ENCODE data around the gene PKP1.

DNA sequence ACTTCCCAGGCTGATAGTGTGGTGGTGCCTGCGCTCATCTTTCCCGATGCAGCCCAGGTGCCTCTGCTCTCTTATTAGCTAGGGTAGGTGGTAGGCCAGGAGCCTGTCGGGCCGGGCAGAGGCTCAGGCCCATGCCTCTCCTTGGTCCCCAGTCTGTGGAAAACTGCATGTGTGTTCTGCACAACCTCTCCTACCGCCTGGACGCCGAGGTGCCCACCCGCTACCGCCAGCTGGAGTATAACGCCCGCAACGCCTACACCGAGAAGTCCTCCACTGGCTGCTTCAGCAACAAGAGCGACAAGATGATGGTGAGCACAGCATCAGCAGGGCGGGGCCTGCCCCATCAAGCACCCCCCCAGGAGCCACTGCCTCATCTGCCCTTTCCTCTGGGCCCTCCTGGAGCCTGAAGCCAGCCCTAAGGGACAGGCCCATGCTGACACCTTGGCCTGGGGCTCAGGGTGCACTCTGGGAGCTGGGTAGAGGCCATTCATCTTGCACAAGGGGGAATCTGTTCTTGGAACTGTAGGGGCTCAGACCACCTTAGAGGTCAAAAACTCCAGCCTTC is 38.6 kb downstream of the PKP1 start:
- TF ChIP-seq ARNTL (CRISPR knock-in tag; IDR thresholded peaks at IDR 0.05; ENCODE audit: borderline replicate concordance, low read depth) (no peak), ZFP30 (CRISPR knock-in tag; IDR thresholded peaks at IDR 0.05) (no peak), GLIS3 (CRISPR knock-in tag; IDR thresholded peaks at IDR 0.05) (no peak), RARB (CRISPR knock-in tag; IDR thresholded peaks at IDR 0.05) (no peak)
- TF ChIP-seq, protein P1, sequence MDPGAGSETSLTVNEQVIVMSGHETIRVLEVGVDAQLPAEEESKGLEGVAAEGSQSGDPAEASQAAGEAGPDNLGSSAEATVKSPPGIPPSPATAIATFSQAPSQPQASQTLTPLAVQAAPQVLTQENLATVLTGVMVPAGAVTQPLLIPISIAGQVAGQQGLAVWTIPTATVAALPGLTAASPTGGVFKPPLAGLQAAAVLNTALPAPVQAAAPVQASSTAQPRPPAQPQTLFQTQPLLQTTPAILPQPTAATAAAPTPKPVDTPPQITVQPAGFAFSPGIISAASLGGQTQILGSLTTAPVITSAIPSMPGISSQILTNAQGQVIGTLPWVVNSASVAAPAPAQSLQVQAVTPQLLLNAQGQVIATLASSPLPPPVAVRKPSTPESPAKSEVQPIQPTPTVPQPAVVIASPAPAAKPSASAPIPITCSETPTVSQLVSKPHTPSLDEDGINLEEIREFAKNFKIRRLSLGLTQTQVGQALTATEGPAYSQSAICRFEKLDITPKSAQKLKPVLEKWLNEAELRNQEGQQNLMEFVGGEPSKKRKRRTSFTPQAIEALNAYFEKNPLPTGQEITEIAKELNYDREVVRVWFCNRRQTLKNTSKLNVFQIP (CRISPR knock-in tag; IDR thresholded peaks at IDR 0.05; ENCODE audit: borderline replicate concordance, low read depth), result no peak
- TF ChIP-seq, protein P2, sequence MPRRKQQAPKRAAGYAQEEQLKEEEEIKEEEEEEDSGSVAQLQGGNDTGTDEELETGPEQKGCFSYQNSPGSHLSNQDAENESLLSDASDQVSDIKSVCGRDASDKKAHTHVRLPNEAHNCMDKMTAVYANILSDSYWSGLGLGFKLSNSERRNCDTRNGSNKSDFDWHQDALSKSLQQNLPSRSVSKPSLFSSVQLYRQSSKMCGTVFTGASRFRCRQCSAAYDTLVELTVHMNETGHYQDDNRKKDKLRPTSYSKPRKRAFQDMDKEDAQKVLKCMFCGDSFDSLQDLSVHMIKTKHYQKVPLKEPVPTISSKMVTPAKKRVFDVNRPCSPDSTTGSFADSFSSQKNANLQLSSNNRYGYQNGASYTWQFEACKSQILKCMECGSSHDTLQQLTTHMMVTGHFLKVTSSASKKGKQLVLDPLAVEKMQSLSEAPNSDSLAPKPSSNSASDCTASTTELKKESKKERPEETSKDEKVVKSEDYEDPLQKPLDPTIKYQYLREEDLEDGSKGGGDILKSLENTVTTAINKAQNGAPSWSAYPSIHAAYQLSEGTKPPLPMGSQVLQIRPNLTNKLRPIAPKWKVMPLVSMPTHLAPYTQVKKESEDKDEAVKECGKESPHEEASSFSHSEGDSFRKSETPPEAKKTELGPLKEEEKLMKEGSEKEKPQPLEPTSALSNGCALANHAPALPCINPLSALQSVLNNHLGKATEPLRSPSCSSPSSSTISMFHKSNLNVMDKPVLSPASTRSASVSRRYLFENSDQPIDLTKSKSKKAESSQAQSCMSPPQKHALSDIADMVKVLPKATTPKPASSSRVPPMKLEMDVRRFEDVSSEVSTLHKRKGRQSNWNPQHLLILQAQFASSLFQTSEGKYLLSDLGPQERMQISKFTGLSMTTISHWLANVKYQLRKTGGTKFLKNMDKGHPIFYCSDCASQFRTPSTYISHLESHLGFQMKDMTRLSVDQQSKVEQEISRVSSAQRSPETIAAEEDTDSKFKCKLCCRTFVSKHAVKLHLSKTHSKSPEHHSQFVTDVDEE (CRISPR knock-in tag; IDR thresholded peaks at IDR 0.05), result no peak

Measured in SK-N-SH treated with all-trans-retinoic acid at 6 μM for 48 hours (cell line).